Muscle of leg (tissue), 9 donors: ENCODE data around the gene TESPA1. TPM values are rescaled to one million over a fixed set of nuclear protein-coding genes. Genes with fewer than 3 reads are reported as not detected.

Experiments used
- polyA plus RNA-seq, 8 donors: library from polyadenylated mRNA; unstranded; fragments of 120-200 nt; gene quantifications; one replicate each; pipeline versions ENCODE4 v1.2.1 to v1.2.3, GENCODE V29; 2013; ENCODE audit warnings: inconsistent platforms in 1 of 8, low replicate concordance in 1 of 8; ENCODE audit not compliant: insufficient read length in 8 of 8, insufficient read depth in 1 of 8
- total RNA-seq: library from RNA; stranded (reverse); fragments of 120-200 nt; gene quantifications from one replicate; pipeline ENCODE4 v1.2.4, GENCODE V29; 2013

The TESPA1 gene
- total and polyA plus RNA-seq, 9 donors: 0.44 to 2.8 (median 1.7) TPM

Other genes with a start within 250 kb of the TESPA1 start
- gene MUCL1, start 130.2 kb downstream of the TESPA1 start, total RNA-seq: not detected
- gene MUCL1, start 130.2 kb downstream of the TESPA1 start, polyA plus RNA-seq: not detected
- under 0.01 TPM for gene NEUROD4, start 35.2 kb upstream of the TESPA1 start, total RNA-seq
- not detected for gene NEUROD4, start 35.2 kb upstream of the TESPA1 start, polyA plus RNA-seq
- gene OR9K2, start 141.6 kb upstream of the TESPA1 start, total RNA-seq: not detected
- gene OR9K2, start 141.6 kb upstream of the TESPA1 start, polyA plus RNA-seq: not detected
- gene OR10A7, start 236.3 kb upstream of the TESPA1 start, total RNA-seq: not detected
- gene OR10A7, start 236.3 kb upstream of the TESPA1 start, polyA plus RNA-seq: not detected